Measurements from ENCODE around the gene HAUS8.

DNA sequence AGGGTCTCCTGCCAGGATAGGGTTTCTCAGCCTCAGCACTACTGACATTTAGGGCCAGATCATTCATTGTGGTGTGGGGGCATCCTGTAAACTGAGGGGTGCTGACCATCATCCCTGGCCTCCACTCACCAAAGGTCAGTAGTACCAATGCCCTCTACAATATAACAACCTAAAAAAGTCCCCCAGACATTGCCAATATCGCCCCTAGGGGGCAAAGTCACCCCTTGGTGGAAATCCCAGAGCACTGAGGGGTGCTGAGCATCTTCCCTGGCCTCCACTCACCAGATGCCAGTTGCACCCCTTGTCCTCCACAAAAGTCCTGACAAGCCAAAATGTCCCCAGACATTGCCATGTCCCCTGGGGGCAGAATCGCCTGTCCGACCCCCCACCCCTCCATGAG, 70.3 kb downstream of the HAUS8 start:
- TF ChIP-seq TAF1 (IDR thresholded peaks at IDR 0.05; ENCODE audit: low read depth): no peak
- no peak for TF ChIP-seq CREB1 (IDR thresholded peaks at IDR 0.05; ENCODE audit: low read depth)
- TF ChIP-seq FOXM1 (IDR thresholded peaks at IDR 0.05; ENCODE audit: borderline replicate concordance, low read depth): no peak
- TF ChIP-seq EP300 (IDR thresholded peaks at IDR 0.05; ENCODE audit: borderline replicate concordance): no peak
- no peak for TF ChIP-seq EGR1 (IDR thresholded peaks at IDR 0.05)
- TF ChIP-seq REST (IDR thresholded peaks at IDR 0.05; ENCODE audit: low read depth): no peak
- TF ChIP-seq, protein P1, sequence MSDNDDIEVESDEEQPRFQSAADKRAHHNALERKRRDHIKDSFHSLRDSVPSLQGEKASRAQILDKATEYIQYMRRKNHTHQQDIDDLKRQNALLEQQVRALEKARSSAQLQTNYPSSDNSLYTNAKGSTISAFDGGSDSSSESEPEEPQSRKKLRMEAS (IDR thresholded peaks at IDR 0.05): no peak
- TF ChIP-seq NFIC (IDR thresholded peaks at IDR 0.05): no peak
- no peak for TF ChIP-seq CEBPB (IDR thresholded peaks at IDR 0.05)

Data from Ishikawa (cell line).